Spleen (tissue), 11 donors: Measurements from ENCODE around the gene DAPL1. TPM values are rescaled to one million over a fixed set of nuclear protein-coding genes. Genes with fewer than 3 reads are reported as not detected.

Experiments
- DNase-seq: peaks from one replicate; pipeline ENCODE4 v3.0.0-alpha.2; 2020
- H3K27ac ChIP-seq, 8 donors: fragments of 200-600 bp; sonication (generic) in 7 of 8; 1 replicate in 4 of 8; 2 replicates in 4 of 8; pipeline versions ENCODE4 v1.5.0 to v1.8.0; 2016 to 2021; ENCODE audit warnings: inconsistent platforms in 4 of 8, mild to moderate bottlenecking in 4 of 8, moderate library complexity in 1 of 8
- H3K27me3 ChIP-seq, 7 donors: fragments of 200-600 bp; sonication (generic) in 6 of 7; replicated peaks in 1 of 7; 1 replicate in 4 of 7; 2 replicates in 3 of 7; pipeline versions ENCODE4 v1.5.0 to v1.8.0; 2016 to 2021; ENCODE audit warnings: inconsistent platforms in 3 of 7, mild to moderate bottlenecking in 1 of 7
- H3K36me3 ChIP-seq, 6 donors: fragments of 200-600 bp; sonication (generic) in 5 of 6; 1 replicate in 4 of 6; 2 replicates in 2 of 6; pipeline versions ENCODE4 v1.5.0 to v1.8.0; 2016 to 2021; ENCODE audit warnings: inconsistent platforms in 2 of 6
- H3K4me1 ChIP-seq, 6 donors: fragments of 200-600 bp; sonication (generic) in 5 of 6; 1 replicate in 3 of 6; 2 replicates in 3 of 6; pipeline versions ENCODE4 v1.5.0 to v1.8.0; 2016 to 2021; ENCODE audit warnings: inconsistent platforms in 3 of 6
- H3K4me3 ChIP-seq, 8 donors: fragments of 200-600 bp; sonication (generic) in 7 of 8; 1 replicate in 4 of 8; 2 replicates in 4 of 8; pipeline versions ENCODE4 v1.5.0 to v1.8.0; 2016 to 2021; ENCODE audit warnings: inconsistent platforms in 4 of 8, mild to moderate bottlenecking in 4 of 8, moderate library complexity in 2 of 8
- H3K9me3 ChIP-seq, 8 donors: fragments of 200-600 bp; sonication (generic) in 7 of 8; 1 replicate in 4 of 8; 2 replicates in 4 of 8; pipeline versions ENCODE4 v1.5.0 to v1.8.0; 2016 to 2021; ENCODE audit warnings: inconsistent platforms in 4 of 8
- CTCF ChIP-seq, 11 experiments: fragments of 200-600 bp in 7 of 11; fragments of 450-650 bp in 4 of 11; sonication (generic) in 4 of 11; IDR thresholded peaks in 8 of 11; conservative IDR thresholded peaks in 3 of 11; 1 replicate in 7 of 11; 2 replicates in 4 of 11; pipeline versions ENCODE4 v1.4.0 to v1.8.0; 2016 to 2021; ENCODE audit warnings: antibody characterized with exemption in 11 of 11, inconsistent platforms in 4 of 11, mild to moderate bottlenecking in 1 of 11
- POLR2A ChIP-seq, 3 donors: fragments of 450-650 bp; IDR thresholded peaks; one replicate each; pipeline ENCODE4 v1.5.1; 2017; ENCODE audit warnings: antibody characterized with exemption in 3 of 3, mild to moderate bottlenecking in 1 of 3
- POLR2AphosphoS5 ChIP-seq, 3 donors: sonication (generic); formaldehyde crosslinking; IDR thresholded peaks; one replicate each; pipeline ENCODE4 v1.5.1; 2017; ENCODE audit warnings: antibody characterized with exemption in 3 of 3
- WGBS, 5 donors: extraction: QIAGEN DNeasy Blood & Tissue Kit in 3 of 5; methylation state at CpG; one replicate each; pipeline versions ENCODE4 v1.1.5 to v1.1.7; 2013 to 2018; 5-methylcytosine and 5-hydroxymethylcytosine counted together
- intact Hi-C: fragments of 100-400 bp; cut with DNase I; formaldehyde crosslinking; loops from one replicate; pipeline ENCODE4 v1.15.0; 2023; ENCODE audit warnings: low total_unique reads
- polyA plus RNA-seq, 3 donors: library from polyadenylated mRNA; stranded (reverse); fragments of 200-250 nt; gene quantifications; one replicate each; pipeline ENCODE4 v1.2.1, GENCODE V29; 2013
- total RNA-seq, 7 donors: library from RNA; depleted of rRNA in 3 of 7; stranded (reverse); fragments of >200 nt in 3 of 7; fragmentation: NEBNext Ultra II Directional in 4 of 7; extraction: Animal tissue kit (Norgen Biotek cat#: 25700) in 4 of 7; gene quantifications; one replicate each; pipeline versions ENCODE4 v1.1.0 to v1.2.1, GENCODE V29; 2016 to 2021
- donor health status: healthy with polysubstance abuse.
- donor health status: DM: no; HTN: no; CAD: no; lungs with moderate emphysema.
- donor health status: DM: no; HTN: no; CAD: no.
- donor health status: Bipolar disorder and iron deficiency.
- donor health status: healthy.
- donor health status: DM: no; HTN: no; CAD: no.
- donor health status: DM: yes; HTN: yes; CAD: no.

Gene DAPL1
- total and polyA plus RNA-seq, 10 donors = 0.21 to 4.1 (median 0.73) TPM; not detected in 7

GRCh38 chr2:158815658-158816057 lies 20.5 kb downstream of the DAPL1 start:
- Histone ChIP-seq H3K27ac (no peak overlapping the region), H3K4me3 (no peak overlapping the region), H3K36me3 (no peaks in the 10 kb centered on the region), H3K4me1 (no peaks in the 10 kb centered on the region), H3K27me3 (peaks cover 0 to 9% (median 0%) of the 10 kb centered on the region in 7 donors), H3K9me3 (no peaks in the 10 kb centered on the region)
- intact Hi-C loops = no loop called here
- WGBS, 5 donors = 66 to 95% (median 80%) methylated on average over 5 of the region's 5 CpGs
- TF ChIP-seq POLR2AphosphoS5 (IDR thresholded peaks at IDR 0.05) = no peak
- no peak for TF ChIP-seq POLR2A (IDR thresholded peaks at IDR 0.05)
- no peak for TF ChIP-seq CTCF (IDR thresholded peaks at IDR 0.05 in 8 of 11, conservative IDR thresholded peaks at IDR 0.05 in 3 of 11)
- DNase-seq = no peak

- Histone ChIP-seq H3K9me3 (no peaks in the 10 kb centered on the region), H3K4me3 (no peak overlapping the region), H3K4me1 (no peaks in the 10 kb centered on the region), H3K27me3 (peaks cover 0 to 9% (median 0%) of the 10 kb centered on the region in 7 donors), H3K27ac (no peak overlapping the region), H3K36me3 (no peaks in the 10 kb centered on the region)
- WGBS, 5 donors = 69 to 95% (median 76%) methylated on average over 3 of the region's 3 CpGs
- intact Hi-C loops = no loop called here
- DNase-seq = no peak
- no peak for TF ChIP-seq CTCF (IDR thresholded peaks at IDR 0.05 in 8 of 11, conservative IDR thresholded peaks at IDR 0.05 in 3 of 11)
- no peak for TF ChIP-seq POLR2AphosphoS5 (IDR thresholded peaks at IDR 0.05)
- no peak for TF ChIP-seq POLR2A (IDR thresholded peaks at IDR 0.05)
These were observed 22.5 kb downstream of the DAPL1 start for GRCh38 chr2:158817588-158817987.

- TF ChIP-seq POLR2A (IDR thresholded peaks at IDR 0.05) (no peak), CTCF (IDR thresholded peaks at IDR 0.05 in 8 of 11, conservative IDR thresholded peaks at IDR 0.05 in 3 of 11) (no peak)
- Histone ChIP-seq H3K4me3 (no peak overlapping the region), H3K36me3 (no peaks in the 10 kb centered on the region), H3K9me3 (no peaks in the 10 kb centered on the region), H3K4me1 (no peaks in the 10 kb centered on the region), H3K27me3 (peaks cover 0 to 4% (median 0%) of the 10 kb centered on the region in 7 donors), H3K27ac (no peak overlapping the region)
- no peak for DNase-seq
- WGBS, 5 donors = 80 to 85% (median 81%) methylated on average over 3 of the region's 3 CpGs
- intact Hi-C loops = no loop called here
These were observed 23.4 kb downstream of the DAPL1 start for GRCh38 chr2:158818511-158818910.

- Histone ChIP-seq H3K4me3 (no peak overlapping the region), H3K36me3 (no peaks in the 10 kb centered on the region), H3K9me3 (no peaks in the 10 kb centered on the region), H3K4me1 (no peaks in the 10 kb centered on the region), H3K27me3 (peaks cover 0 to 4% (median 0%) of the 10 kb centered on the region in 7 donors), H3K27ac (no peak overlapping the region)
- WGBS, 5 donors = 53 to 71% (median 64%) methylated on average over 13 of the region's 13 CpGs
- intact Hi-C loops = no loop called here
- TF ChIP-seq POLR2AphosphoS5 (IDR thresholded peaks at IDR 0.05) = no peak
- no peak for TF ChIP-seq POLR2A (IDR thresholded peaks at IDR 0.05)
- TF ChIP-seq CTCF (IDR thresholded peaks at IDR 0.05 in 8 of 11, conservative IDR thresholded peaks at IDR 0.05 in 3 of 11) = no peak
- no peak for DNase-seq
These were observed 27.1 kb downstream of the DAPL1 start for GRCh38 chr2:158822193-158822592.
